ENCODE data around the gene NKX1-1.

- TF ChIP-seq, protein P1, sequence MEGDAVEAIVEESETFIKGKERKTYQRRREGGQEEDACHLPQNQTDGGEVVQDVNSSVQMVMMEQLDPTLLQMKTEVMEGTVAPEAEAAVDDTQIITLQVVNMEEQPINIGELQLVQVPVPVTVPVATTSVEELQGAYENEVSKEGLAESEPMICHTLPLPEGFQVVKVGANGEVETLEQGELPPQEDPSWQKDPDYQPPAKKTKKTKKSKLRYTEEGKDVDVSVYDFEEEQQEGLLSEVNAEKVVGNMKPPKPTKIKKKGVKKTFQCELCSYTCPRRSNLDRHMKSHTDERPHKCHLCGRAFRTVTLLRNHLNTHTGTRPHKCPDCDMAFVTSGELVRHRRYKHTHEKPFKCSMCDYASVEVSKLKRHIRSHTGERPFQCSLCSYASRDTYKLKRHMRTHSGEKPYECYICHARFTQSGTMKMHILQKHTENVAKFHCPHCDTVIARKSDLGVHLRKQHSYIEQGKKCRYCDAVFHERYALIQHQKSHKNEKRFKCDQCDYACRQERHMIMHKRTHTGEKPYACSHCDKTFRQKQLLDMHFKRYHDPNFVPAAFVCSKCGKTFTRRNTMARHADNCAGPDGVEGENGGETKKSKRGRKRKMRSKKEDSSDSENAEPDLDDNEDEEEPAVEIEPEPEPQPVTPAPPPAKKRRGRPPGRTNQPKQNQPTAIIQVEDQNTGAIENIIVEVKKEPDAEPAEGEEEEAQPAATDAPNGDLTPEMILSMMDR (IDR thresholded peaks at IDR 0.05): no peak
- TF ChIP-seq JUN (IDR thresholded peaks at IDR 0.05) (no peak), CEBPB (IDR thresholded peaks at IDR 0.05) (no peak), CBX8 (IDR thresholded peaks at IDR 0.05) (no peak), ZC3H11A (IDR thresholded peaks at IDR 0.05) (no peak), BHLHE40 (IDR thresholded peaks at IDR 0.05; ENCODE audit: low read depth, low read length) (no peak), NR3C1 (IDR thresholded peaks at IDR 0.05) (no peak), POLR2A (IDR thresholded peaks at IDR 0.05; ENCODE audit: low read length) (no peak), ESRRA (IDR thresholded peaks at IDR 0.05; ENCODE audit: borderline replicate concordance, low read length) (no peak), ZSCAN20 (CRISPR knock-in tag; IDR thresholded peaks at IDR 0.05) (no peak)
These were observed 9.4 kb upstream of the NKX1-1 start for GRCh38 chr4:1415681-1415981.
